ENCODE results near the gene TMEM238L. TPM values are rescaled to one million over a fixed set of nuclear protein-coding genes. Genes with fewer than 3 reads are reported as not detected.

TMEM238L gene
- total and polyA plus RNA-seq, 9 of the 15 experiments (the other 6 are each of a cell fraction or from before 2014, with no cell fraction given), result not detected

DNA sequence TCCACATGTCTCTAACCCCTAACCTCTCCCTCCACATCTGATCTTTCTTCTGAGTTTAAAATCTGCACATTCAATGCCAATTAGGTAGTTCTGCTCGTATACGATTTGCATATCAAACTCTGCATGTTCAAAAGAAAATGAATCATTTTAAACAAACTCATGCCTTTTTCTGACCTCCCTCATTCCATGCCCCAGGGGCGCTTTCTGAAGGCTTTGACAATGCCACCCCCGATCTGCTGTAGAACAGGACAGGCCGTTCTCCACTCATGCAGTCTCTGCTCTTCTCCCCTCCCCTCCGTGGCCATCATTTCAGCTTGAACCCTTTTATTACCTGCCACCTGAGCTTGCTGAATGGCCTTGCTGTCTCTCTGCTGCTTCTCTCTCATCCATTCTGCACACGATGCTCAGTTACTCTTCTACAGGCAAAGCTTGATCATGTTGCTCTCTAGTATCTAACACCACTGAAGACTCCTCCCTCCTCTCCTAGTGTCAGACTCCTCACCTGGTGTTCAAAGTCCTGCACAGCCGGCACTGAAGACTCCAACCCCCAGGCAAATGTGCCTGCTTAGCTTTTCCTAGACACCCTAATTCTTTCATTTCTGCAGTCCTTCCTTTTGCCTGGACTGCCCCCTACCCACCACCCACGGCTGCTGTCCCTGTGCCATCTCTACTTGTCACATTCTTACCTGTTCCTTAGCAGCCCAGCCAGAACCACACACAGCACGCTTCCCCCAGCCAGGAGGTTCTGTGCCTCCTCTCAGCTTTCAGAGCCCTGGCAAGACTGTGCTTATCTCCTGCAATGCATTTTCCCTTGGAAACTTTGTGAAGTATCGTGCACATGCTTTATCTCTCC, 6.2 kb downstream of the TMEM238L start (continued):
- TF ChIP-seq, protein P1, sequence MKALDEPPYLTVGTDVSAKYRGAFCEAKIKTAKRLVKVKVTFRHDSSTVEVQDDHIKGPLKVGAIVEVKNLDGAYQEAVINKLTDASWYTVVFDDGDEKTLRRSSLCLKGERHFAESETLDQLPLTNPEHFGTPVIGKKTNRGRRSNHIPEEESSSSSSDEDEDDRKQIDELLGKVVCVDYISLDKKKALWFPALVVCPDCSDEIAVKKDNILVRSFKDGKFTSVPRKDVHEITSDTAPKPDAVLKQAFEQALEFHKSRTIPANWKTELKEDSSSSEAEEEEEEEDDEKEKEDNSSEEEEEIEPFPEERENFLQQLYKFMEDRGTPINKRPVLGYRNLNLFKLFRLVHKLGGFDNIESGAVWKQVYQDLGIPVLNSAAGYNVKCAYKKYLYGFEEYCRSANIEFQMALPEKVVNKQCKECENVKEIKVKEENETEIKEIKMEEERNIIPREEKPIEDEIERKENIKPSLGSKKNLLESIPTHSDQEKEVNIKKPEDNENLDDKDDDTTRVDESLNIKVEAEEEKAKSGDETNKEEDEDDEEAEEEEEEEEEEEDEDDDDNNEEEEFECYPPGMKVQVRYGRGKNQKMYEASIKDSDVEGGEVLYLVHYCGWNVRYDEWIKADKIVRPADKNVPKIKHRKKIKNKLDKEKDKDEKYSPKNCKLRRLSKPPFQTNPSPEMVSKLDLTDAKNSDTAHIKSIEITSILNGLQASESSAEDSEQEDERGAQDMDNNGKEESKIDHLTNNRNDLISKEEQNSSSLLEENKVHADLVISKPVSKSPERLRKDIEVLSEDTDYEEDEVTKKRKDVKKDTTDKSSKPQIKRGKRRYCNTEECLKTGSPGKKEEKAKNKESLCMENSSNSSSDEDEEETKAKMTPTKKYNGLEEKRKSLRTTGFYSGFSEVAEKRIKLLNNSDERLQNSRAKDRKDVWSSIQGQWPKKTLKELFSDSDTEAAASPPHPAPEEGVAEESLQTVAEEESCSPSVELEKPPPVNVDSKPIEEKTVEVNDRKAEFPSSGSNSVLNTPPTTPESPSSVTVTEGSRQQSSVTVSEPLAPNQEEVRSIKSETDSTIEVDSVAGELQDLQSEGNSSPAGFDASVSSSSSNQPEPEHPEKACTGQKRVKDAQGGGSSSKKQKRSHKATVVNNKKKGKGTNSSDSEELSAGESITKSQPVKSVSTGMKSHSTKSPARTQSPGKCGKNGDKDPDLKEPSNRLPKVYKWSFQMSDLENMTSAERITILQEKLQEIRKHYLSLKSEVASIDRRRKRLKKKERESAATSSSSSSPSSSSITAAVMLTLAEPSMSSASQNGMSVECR (CRISPR knock-in tag; IDR thresholded peaks at IDR 0.05), result no peak
- TF ChIP-seq BCL6 (CRISPR knock-in tag; IDR thresholded peaks at IDR 0.05) (no peak), NFE2L1 (tag; IDR thresholded peaks at IDR 0.05; ENCODE audit: borderline replicate concordance, low read depth) (no peak)

DNA sequence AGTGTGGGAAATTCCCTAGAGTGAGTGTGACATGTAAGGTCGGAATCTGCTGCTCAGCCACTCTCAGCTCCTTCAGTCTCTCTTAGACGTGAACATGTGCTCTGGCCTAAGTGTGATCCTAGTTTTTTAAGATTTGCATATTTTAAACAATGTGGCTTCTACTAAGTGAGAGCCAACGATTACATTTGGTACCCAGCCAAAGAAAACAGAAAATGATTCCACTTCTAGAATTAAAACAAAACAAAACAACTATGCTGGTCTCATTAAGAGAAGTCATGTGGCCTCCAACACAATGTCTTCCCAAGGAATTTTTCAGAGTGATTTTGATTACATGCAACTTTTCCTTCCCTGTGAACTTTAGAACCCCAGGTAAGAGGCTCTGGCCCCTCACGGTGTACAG, 10.1 kb downstream of the TMEM238L start:
- Histone ChIP-seq H3K27ac (ENCODE audit: extremely low read depth, low read depth, low read length) (no peak overlapping the region), H3K27me3 (ENCODE audit: control insufficient read depth in 2 of 2, insufficient read depth in 2 of 2, low read length in 2 of 2) (no peaks in the 10 kb centered on the region; a peak in 2 of 5 replicates), H3K36me3 (ENCODE audit: control insufficient read depth, insufficient read depth, low read length) (no peaks in the 10 kb centered on the region), H3K4me1 (replicated peaks in 1 of 2; ENCODE audit: control insufficient read depth in 2 of 2, insufficient read depth in 2 of 2, low read length in 2 of 2) (no peaks in the 10 kb centered on the region; a peak in 1 of 5 replicates), H3K9me3 (replicated peaks; ENCODE audit: control insufficient read depth, insufficient read depth, low read depth, low read length) (no peaks in the 10 kb centered on the region), H3K9me1 (ENCODE audit: control insufficient read depth, insufficient read depth, low read length) (no peaks in the 10 kb centered on the region), H3K79me2 (ENCODE audit: control insufficient read depth, insufficient read depth, low read length) (no peaks in the 10 kb centered on the region), H3K4me2 (ENCODE audit: insufficient read depth, low read length) (no peak overlapping the region), H3K4me3 (no peak overlapping the region), H4K20me1 (replicated peaks; ENCODE audit: control insufficient read depth, insufficient read depth, low read length) (no peaks in the 10 kb centered on the region), H2AFZ (ENCODE audit: low read depth, low read length) (no peak overlapping the region), H3K9ac (ENCODE audit: insufficient read depth in 1 of 2, low read depth in 2 of 2, low read length in 2 of 2) (no peak overlapping the region)
- TF ChIP-seq SRSF1 (IDR thresholded peaks at IDR 0.05; ENCODE audit: low read depth, low read length), result no peak
- no peak for TF ChIP-seq PPARD (CRISPR knock-in tag; IDR thresholded peaks at IDR 0.05)
- no peak for TF ChIP-seq MYC (IDR thresholded peaks at IDR 0.05; ENCODE audit: low read depth, low read length)
- TF ChIP-seq MYC (CRISPR knock-in tag; IDR thresholded peaks at IDR 0.05; ENCODE audit: borderline replicate concordance, low read depth), result no peak
- no peak for TF ChIP-seq TRIM24 (IDR thresholded peaks at IDR 0.05)
- no peak for TF ChIP-seq RBM17 (IDR thresholded peaks at IDR 0.05; ENCODE audit: borderline replicate concordance, low read depth, low read length)
- no peak for TF ChIP-seq PML (IDR thresholded peaks at IDR 0.05; ENCODE audit: low read length)
- TF ChIP-seq RNF2 (IDR thresholded peaks at IDR 0.05), result no peak
- no peak for TF ChIP-seq ZNF589 (CRISPR knock-in tag; IDR thresholded peaks at IDR 0.05; ENCODE audit: low read depth)
- no peak for TF ChIP-seq TCF7 (IDR thresholded peaks at IDR 0.05; ENCODE audit: borderline replicate concordance)
- TF ChIP-seq CAMTA2 (CRISPR knock-in tag; conservative IDR thresholded peaks at IDR 0.05), result no peak
- TF ChIP-seq CBX8 (IDR thresholded peaks at IDR 0.05; ENCODE audit: borderline replicate concordance, extremely low read depth, low read depth, low read length, poor library complexity, severe bottlenecking), result no peak
- no peak for TF ChIP-seq ZNF436 (CRISPR knock-in tag; IDR thresholded peaks at IDR 0.05)
- ChIA-PET CTCF (ENCODE audit: low intra/inter-chr PET ratio) (no interaction called here), POLR2A (no interaction called here)
- BruUV-seq (replicated peaks), result no TSS peak
- FAIRE-seq (no peak), DNase-seq (ENCODE audit: extremely low read depth in 1 of 4, low spot score in 3 of 4) (no peak), ATAC-seq (no peak)
- in situ Hi-C loops (cut with MboI) (no loop called here), intact Hi-C loops (cut with micrococcal nuclease) (no loop called here)
- WGBS (ENCODE audit: insufficient coverage, low coverage, missing lambda C conversion rate), result 12% methylated on average over 4 of the region's 4 CpGs

Data from K562 (cell line).